Caco-2 (cell line): ENCODE data around the gene TXNDC12. TPM values are rescaled to one million over a fixed set of nuclear protein-coding genes. Genes with fewer than 3 reads are reported as not detected.
A peak's percentile ranks its signal among the peaks of the same experiment; 100 is the strongest.
"Not testable (repeated sequence)": the region's sequence is repeated elsewhere in the genome, so short reads cannot be mapped to it uniquely, and the experiment has no call there.

Experiments
- BruUV-seq: library from RNA; stranded (reverse); fragments of 400-500 nt; replicated peaks from 2 replicates; lab custom pipeline; 2021; lab: Mats Ljungman, UMichigan
- CTCF ChIA-PET: fragments of 300-600 bp; sonication (Branson Sonifier 250); formaldehyde crosslinking; loops from one replicate; lab custom pipeline; 2022; ENCODE audit warnings: antibody characterized with exemption; lab: Charles Lee
- POLR2A ChIA-PET: fragments of 300-600 bp; sonication (Branson Sonifier 250); formaldehyde crosslinking; loops from one replicate; lab custom pipeline; 2022; ENCODE audit warnings: antibody characterized with exemption; lab: Charles Lee
- DNase-seq, 2 experiments: peaks; one replicate each; pipeline versions ENCODE4 v3.0.0 to v3.0.0-alpha.2; 2020 to 2022
- H3K27me3 ChIP-seq: replicated peaks from 2 replicates; pipeline ENCODE4 v1.6.0; 2011; ENCODE audit warnings: low read length; ENCODE audit not compliant: control insufficient read depth, insufficient read depth
- H3K36me3 ChIP-seq: 2 replicates; pipeline ENCODE4 v1.5.1; 2011; ENCODE audit warnings: low read length; ENCODE audit not compliant: control insufficient read depth, insufficient read depth
- H3K4me1 ChIP-seq: fragments of 250-450 bp; sonication (Bioruptor Pico); 2 replicates; pipeline ENCODE4 v1.5.1; 2020; ENCODE audit warnings: mild to moderate bottlenecking
- H3K4me3 ChIP-seq: 2 replicates; pipeline ENCODE4 v1.5.1; 2011; ENCODE audit warnings: low read depth, mild to moderate bottlenecking, control low read depth, low read length
- H3K9me3 ChIP-seq: fragments of 250-450 bp; sonication (Bioruptor Pico); 2 replicates; pipeline ENCODE4 v1.5.1; 2020; ENCODE audit warnings: mild to moderate bottlenecking, moderate library complexity
- H3K27ac Mint-ChIP-seq: one replicate; pipeline ENCODE4 v1.8.0; 2022; ENCODE audit warnings: mixed read lengths; ENCODE audit not compliant: unreplicated experiment
- H3K27me3 Mint-ChIP-seq: one replicate; pipeline ENCODE4 v1.8.0; 2022; ENCODE audit warnings: mixed read lengths; ENCODE audit not compliant: insufficient read depth, unreplicated experiment
- H3K36me3 Mint-ChIP-seq: one replicate; pipeline ENCODE4 v1.8.0; 2022; ENCODE audit warnings: mild to moderate bottlenecking, mixed read lengths; ENCODE audit not compliant: insufficient read depth, unreplicated experiment
- H3K4me1 Mint-ChIP-seq: one replicate; pipeline ENCODE4 v1.8.0; 2022; ENCODE audit warnings: low read depth, mixed read lengths; ENCODE audit not compliant: unreplicated experiment
- H3K4me3 Mint-ChIP-seq: one replicate; pipeline ENCODE4 v1.8.0; 2022; ENCODE audit warnings: mild to moderate bottlenecking, moderate library complexity, mixed read lengths; ENCODE audit not compliant: unreplicated experiment
- H3K9me3 Mint-ChIP-seq: one replicate; pipeline ENCODE4 v1.8.0; 2022; ENCODE audit warnings: mixed read lengths; ENCODE audit not compliant: unreplicated experiment
- intact Hi-C: fragments of 100-400 bp; cut with micrococcal nuclease; formaldehyde crosslinking; loops from one replicate; pipeline ENCODE4 v1.10.0; 2022; ENCODE audit not compliant: unreplicated experiment
- total RNA-seq: library from RNA; stranded (reverse); gene quantifications from 2 replicates; pipeline ENCODE4 v1.2.3, GENCODE V29; 2022
- TF ChIP-seq, protein P1 (sequence below), 2 experiments: fragments of 200-600 bp in 1 of 2; IDR thresholded peaks; 1 replicate in 1 of 2; 2 replicates in 1 of 2; pipeline versions ENCODE4 v1.5.1 to v1.8.0; 2011 to 2022; ENCODE audit warnings: antibody characterized with exemption in 1 of 2, control low read depth in 1 of 2, inconsistent platforms in 1 of 2, low read depth in 1 of 2, low read length in 1 of 2, mild to moderate bottlenecking in 1 of 2, moderate library complexity in 1 of 2; ENCODE audit not compliant: insufficient read depth in 1 of 2, severe bottlenecking in 1 of 2, unreplicated experiment in 1 of 2

Gene TXNDC12
- total RNA-seq, 1 experiment from 2014 or later, result 61.1 TPM

DNA sequence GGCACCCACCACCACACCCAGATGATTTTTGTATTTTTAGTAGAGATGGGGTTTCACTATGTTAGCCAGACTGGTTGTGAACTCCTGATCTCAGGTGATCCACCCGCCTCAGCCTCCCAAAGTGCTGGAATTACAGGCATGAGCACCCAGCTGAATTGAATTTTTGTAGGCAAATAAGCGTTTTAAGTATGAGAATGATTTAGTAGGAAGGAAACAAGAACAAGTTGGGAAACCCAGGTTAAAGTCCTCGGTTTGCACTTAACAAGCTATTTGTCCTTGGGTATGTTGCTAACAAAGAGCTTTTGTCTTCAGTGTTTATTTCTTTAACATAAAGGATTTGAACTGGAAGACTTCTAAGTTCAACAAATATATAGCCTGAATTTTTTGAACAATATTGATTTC lies 25.0 kb upstream of the TXNDC12 start:
- Histone ChIP-seq H3K9me3 (no peaks in the 10 kb centered on the region), H3K4me3 (no peak overlapping the region), H3K36me3 (no peaks in the 10 kb centered on the region), H3K4me1 (peaks cover 4% of the 10 kb centered on the region; the same call in 1 of the 2 replicates), H3K27me3 (no peaks in the 10 kb centered on the region)
- no TSS peak for BruUV-seq
- CTCF ChIA-PET, result no interaction called here
- Mint-ChIP-seq H3K27ac (peak overlapping the region; percentile 54), H3K4me3 (no peak overlapping the region), H3K4me1 (no peaks in the 10 kb centered on the region), H3K36me3 (peaks cover 44% of the 10 kb centered on the region), H3K9me3 (no peaks in the 10 kb centered on the region), H3K27me3 (no peaks in the 10 kb centered on the region)
- POLR2A ChIA-PET, result interaction anchor here (0.7 kb wide), 1 partner anchor 30 kb away, joined by 7 read pairs; no protein-coding TSS in a partner anchor
- TF ChIP-seq, protein P1, sequence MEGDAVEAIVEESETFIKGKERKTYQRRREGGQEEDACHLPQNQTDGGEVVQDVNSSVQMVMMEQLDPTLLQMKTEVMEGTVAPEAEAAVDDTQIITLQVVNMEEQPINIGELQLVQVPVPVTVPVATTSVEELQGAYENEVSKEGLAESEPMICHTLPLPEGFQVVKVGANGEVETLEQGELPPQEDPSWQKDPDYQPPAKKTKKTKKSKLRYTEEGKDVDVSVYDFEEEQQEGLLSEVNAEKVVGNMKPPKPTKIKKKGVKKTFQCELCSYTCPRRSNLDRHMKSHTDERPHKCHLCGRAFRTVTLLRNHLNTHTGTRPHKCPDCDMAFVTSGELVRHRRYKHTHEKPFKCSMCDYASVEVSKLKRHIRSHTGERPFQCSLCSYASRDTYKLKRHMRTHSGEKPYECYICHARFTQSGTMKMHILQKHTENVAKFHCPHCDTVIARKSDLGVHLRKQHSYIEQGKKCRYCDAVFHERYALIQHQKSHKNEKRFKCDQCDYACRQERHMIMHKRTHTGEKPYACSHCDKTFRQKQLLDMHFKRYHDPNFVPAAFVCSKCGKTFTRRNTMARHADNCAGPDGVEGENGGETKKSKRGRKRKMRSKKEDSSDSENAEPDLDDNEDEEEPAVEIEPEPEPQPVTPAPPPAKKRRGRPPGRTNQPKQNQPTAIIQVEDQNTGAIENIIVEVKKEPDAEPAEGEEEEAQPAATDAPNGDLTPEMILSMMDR (IDR thresholded peaks at IDR 0.05; ENCODE audit: insufficient read depth in 1 of 2, low read depth in 1 of 2, low read length in 1 of 2, severe bottlenecking in 1 of 2, unreplicated experiment in 1 of 2), result no peak
- intact Hi-C loops, result no loop called here
- DNase-seq, result peak in 1 of 2 experiments; percentile 23

DNA sequence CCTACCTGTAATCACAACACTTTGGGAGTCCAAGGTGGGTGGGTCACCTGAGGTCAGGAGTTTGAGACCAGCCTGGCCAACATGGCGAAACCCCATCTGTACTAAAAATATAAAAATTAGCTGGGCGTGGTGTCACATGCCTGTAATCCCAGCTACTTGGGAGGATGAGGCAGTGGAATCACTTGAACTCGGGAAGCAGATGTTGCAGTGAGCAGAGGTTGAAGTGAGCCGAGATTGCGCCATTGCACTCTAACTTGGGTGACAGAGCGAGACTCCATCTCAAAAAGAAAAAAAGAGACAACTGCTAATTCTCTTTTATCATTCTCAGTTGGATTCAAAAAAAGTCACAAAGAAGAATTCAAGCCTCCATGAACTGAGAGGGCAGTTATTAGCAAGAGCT lies 22.3 kb upstream of the TXNDC12 start:
- CTCF ChIA-PET, BruUV-seq, H3K4me1 Mint-ChIP-seq, H3K4me1 ChIP-seq, H3K36me3 ChIP-seq, H3K9me3 ChIP-seq, H3K27me3 ChIP-seq, H3K4me3 ChIP-seq, intact Hi-C loops, DNase-seq, H3K27me3 Mint-ChIP-seq, POLR2A ChIA-PET, H3K27ac Mint-ChIP-seq, H3K9me3 Mint-ChIP-seq, H3K4me3 Mint-ChIP-seq: not testable (repeated sequence)
- H3K36me3 Mint-ChIP-seq, result peaks cover 58% of the 10 kb centered on the region

DNA sequence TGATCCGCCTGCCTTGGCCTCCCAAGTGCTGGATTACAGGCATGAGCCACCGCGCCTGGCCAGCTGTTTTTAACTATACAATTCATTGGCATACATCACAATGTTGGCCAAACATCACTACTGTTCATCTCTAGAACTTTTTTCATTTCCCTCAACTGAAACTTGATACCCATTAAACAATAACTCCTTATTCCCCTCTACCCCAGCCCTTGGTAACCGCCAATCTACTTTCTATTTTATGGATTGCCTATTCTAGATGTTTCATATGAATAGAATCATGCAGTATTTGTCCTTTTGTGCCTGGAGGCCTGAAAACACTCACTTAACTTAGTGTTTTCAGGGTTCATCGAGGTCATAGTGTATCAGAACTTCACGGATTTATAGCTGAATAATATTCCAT lies 17.3 kb upstream of the TXNDC12 start:
- Mint-ChIP-seq H3K9me3 (no peaks in the 10 kb centered on the region), H3K4me3 (no peak overlapping the region), H3K27me3 (no peaks in the 10 kb centered on the region), H3K4me1 (no peaks in the 10 kb centered on the region), H3K27ac (no peak overlapping the region), H3K36me3 (peaks cover 62% of the 10 kb centered on the region)
- no TSS peak for BruUV-seq
- CTCF ChIA-PET, result interaction anchor here (0.6 kb wide), 2 partner anchors 83 to 294 kb away, joined by 3 to 4 read pairs; no protein-coding TSS in a partner anchor
- Histone ChIP-seq H3K27me3 (no peaks in the 10 kb centered on the region), H3K9me3 (no peaks in the 10 kb centered on the region), H3K4me3 (no peak overlapping the region), H3K4me1 (no peaks in the 10 kb centered on the region), H3K36me3 (no peaks in the 10 kb centered on the region)
- TF ChIP-seq, protein P1 (IDR thresholded peaks at IDR 0.05; ENCODE audit: insufficient read depth in 1 of 2, low read depth in 1 of 2, low read length in 1 of 2, severe bottlenecking in 1 of 2, unreplicated experiment in 1 of 2), result no peak
- POLR2A ChIA-PET, result no interaction called here
- intact Hi-C loops, result no loop called here
- DNase-seq, result no peak

DNA sequence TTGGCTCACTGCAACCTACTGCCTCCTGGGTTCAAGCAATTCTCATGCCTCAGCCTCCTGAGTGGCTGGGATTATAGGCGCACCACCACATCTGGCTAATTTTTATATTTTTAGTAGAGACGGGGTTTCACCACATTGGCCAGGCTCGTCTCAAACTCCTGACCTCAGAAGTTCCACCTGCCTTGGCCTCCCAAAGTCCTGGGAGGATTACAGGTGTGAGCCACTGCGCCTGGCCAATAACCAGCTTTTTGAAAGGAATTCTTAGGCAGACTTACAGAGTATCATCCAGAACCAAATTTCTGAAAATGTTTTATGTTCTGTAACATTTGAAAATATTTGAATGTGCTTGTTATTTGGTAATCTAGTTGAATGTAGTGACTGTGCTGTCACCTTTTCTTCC lies 15.7 kb upstream of the TXNDC12 start:
- H3K4me3 Mint-ChIP-seq, result no peak overlapping the region
- H3K36me3 Mint-ChIP-seq, result peaks cover 60% of the 10 kb centered on the region
- H3K36me3 ChIP-seq, result no peaks in the 10 kb centered on the region
- H3K4me3 ChIP-seq, result no peak overlapping the region
- CTCF ChIA-PET, result no interaction called here
- H3K9me3 ChIP-seq, result no peaks in the 10 kb centered on the region
- intact Hi-C loops, result no loop called here
- H3K4me1 Mint-ChIP-seq, result no peaks in the 10 kb centered on the region
- no peak for DNase-seq
- TF ChIP-seq, protein P1 (IDR thresholded peaks at IDR 0.05; ENCODE audit: insufficient read depth in 1 of 2, low read depth in 1 of 2, low read length in 1 of 2, severe bottlenecking in 1 of 2, unreplicated experiment in 1 of 2), result no peak
- no TSS peak for BruUV-seq
- no peaks in the 10 kb centered on the region for H3K4me1 ChIP-seq
- H3K27me3 ChIP-seq, result no peaks in the 10 kb centered on the region
- POLR2A ChIA-PET, result no interaction called here
- H3K9me3 Mint-ChIP-seq, result no peaks in the 10 kb centered on the region
- no peak overlapping the region for H3K27ac Mint-ChIP-seq
- no peaks in the 10 kb centered on the region for H3K27me3 Mint-ChIP-seq
